Activated gamma-delta T cell treated with anti-CD3 and anti-CD28 coated beads, Interleukin-2, amount 50 U/mL, for 16 hours (primary cell): Measurements from ENCODE around the gene G2E3.

ENCODE experiments used
- DNase-seq: peaks from one replicate; pipeline ENCODE4 v3.0.0-alpha.2; 2020; ENCODE audit warnings: low read depth

Gene G2E3

GRCh38 chr14:30656190-30656632 lies 97.3 kb downstream of the G2E3 start:
- no peak for DNase-seq

- DNase-seq, result no peak
Observed at GRCh38 chr14:30657050-30657449, 98.1 kb downstream of the G2E3 start.

- DNase-seq, result no peak
Observed at GRCh38 chr14:30657606-30658163, 98.7 kb downstream of the G2E3 start.

GRCh38 chr14:30658645-30659044 lies 99.7 kb downstream of the G2E3 start:
- DNase-seq, result no peak

- DNase-seq, result no peak
Observed at GRCh38 chr14:30669594-30669993, 110.6 kb downstream of the G2E3 start.
